Esophagus squamous epithelium (tissue), 5 donors: Measurements from ENCODE around the gene ZMYND19. TPM values are rescaled to one million over a fixed set of nuclear protein-coding genes. Genes with fewer than 3 reads are reported as not detected.
"Not testable (repeated sequence)": the region's sequence is repeated elsewhere in the genome, so short reads cannot be mapped to it uniquely, and the experiment has no call there.

Experiments
- DNase-seq: peaks from one replicate; lab custom pipeline; 2025; lab: John Stamatoyannopoulos, UW
- H3K27ac ChIP-seq, 4 donors: fragments of 200-600 bp; sonication (generic); one replicate each; pipeline ENCODE4 v1.5.1; 2016 to 2019; ENCODE audit warnings: mild to moderate bottlenecking in 1 of 4
- H3K27me3 ChIP-seq, 4 donors: fragments of 200-600 bp; sonication (generic); 1 replicate in 3 of 4; 2 replicates in 1 of 4; pipeline versions ENCODE4 v1.5.1 to v1.6.0; 2017 to 2021; ENCODE audit warnings: antibody characterized with exemption in 1 of 4
- H3K36me3 ChIP-seq, 3 donors: fragments of 200-600 bp; sonication (generic); one replicate each; pipeline ENCODE4 v1.5.1; 2016 to 2019
- H3K4me1 ChIP-seq, 3 donors: fragments of 200-600 bp; sonication (generic); one replicate each; pipeline ENCODE4 v1.5.1; 2017 to 2019
- H3K4me3 ChIP-seq, 4 donors: fragments of 200-600 bp; sonication (generic); 1 replicate in 3 of 4; 2 replicates in 1 of 4; pipeline ENCODE4 v1.5.1; 2016 to 2019; ENCODE audit warnings: mild to moderate bottlenecking in 2 of 4, moderate library complexity in 1 of 4
- H3K9me3 ChIP-seq, 3 donors: fragments of 200-600 bp; sonication (generic); one replicate each; pipeline ENCODE4 v1.5.1; 2016 to 2019
- CTCF ChIP-seq, 6 experiments: fragments of 450-650 bp in 4 of 6; fragments of 200-600 bp in 2 of 6; sonication (generic) in 2 of 6; IDR thresholded peaks; one replicate each; pipeline ENCODE4 v1.5.1; 2016 to 2019; ENCODE audit warnings: antibody characterized with exemption in 6 of 6, mild to moderate bottlenecking in 4 of 6, moderate library complexity in 4 of 6
- POLR2A ChIP-seq, 4 donors: fragments of 450-650 bp; IDR thresholded peaks; one replicate each; pipeline ENCODE4 v1.6.1; 2017; ENCODE audit warnings: antibody characterized with exemption in 4 of 4, mild to moderate bottlenecking in 4 of 4, moderate library complexity in 3 of 4
- WGBS, 2 donors: methylation state at CpG; one replicate each; pipeline ENCODE4 v1.1.5; 2018; 5-methylcytosine and 5-hydroxymethylcytosine counted together
- intact Hi-C: fragments of 100-400 bp; cut with DNase I; formaldehyde crosslinking; loops from one replicate; pipeline ENCODE4 v1.15.0; 2022
- total RNA-seq, 4 donors: library from RNA; depleted of rRNA; stranded (reverse); fragments of >200 nt; gene quantifications; one replicate each; pipeline ENCODE4 v1.1.0, GENCODE V29; 2016
- donor health status: DM: yes; HTN: yes; CAD: no.

ZMYND19 gene
- total RNA-seq, 4 donors from 2014 or later: 17.5 to 28.8 (median 25.2) TPM

DNA sequence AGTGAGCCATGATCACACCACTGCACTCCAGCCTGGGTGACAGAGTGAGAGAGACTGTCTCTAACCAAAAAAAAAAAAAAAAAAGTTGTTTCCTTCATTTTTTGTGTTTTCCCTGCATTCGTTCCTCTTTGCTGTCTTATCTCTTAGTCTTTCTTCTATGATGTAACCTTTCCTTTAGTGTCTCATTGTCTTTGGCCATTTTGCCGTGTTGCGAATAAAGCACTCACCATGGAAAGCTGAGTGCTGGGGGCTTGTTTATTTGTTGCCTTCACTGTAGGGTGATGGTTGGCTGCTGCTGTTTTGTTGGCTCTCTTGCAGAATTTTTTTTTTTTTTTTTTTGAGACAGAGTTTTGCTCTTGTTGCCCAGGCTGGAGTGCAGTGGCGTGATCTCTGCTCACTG lies 36.2 kb upstream of the ZMYND19 start:
- Histone ChIP-seq H3K36me3 (peaks cover 0 to 15% (median 0%) of the 10 kb centered on the region in 3 donors), H3K4me3 (no peak overlapping the region), H3K9me3 (no peaks in the 10 kb centered on the region), H3K27me3 (no peaks in the 10 kb centered on the region), H3K4me1 (peaks cover 8 to 77% (median 30%) of the 10 kb centered on the region in 3 donors), H3K27ac (no peak overlapping the region)
- no peak for DNase-seq
- WGBS, 2 donors: 78 to 84% methylated on average over 4 of the region's 4 CpGs
- TF ChIP-seq POLR2A (IDR thresholded peaks at IDR 0.05) (no peak), CTCF (IDR thresholded peaks at IDR 0.05) (no peak)
- intact Hi-C loops: no loop called here

GRCh38 chr9:137622211-137622610 lies 31.9 kb upstream of the ZMYND19 start:
- H3K9me3 ChIP-seq, H3K27me3 ChIP-seq, H3K27ac ChIP-seq, intact Hi-C loops, DNase-seq, H3K4me3 ChIP-seq: not testable (repeated sequence)
- Histone ChIP-seq H3K36me3 (peaks cover 0 to 16% (median 0%) of the 10 kb centered on the region in 3 donors), H3K4me1 (peaks cover 25 to 66% (median 35%) of the 10 kb centered on the region in 3 donors)
- WGBS, 2 donors: 83 to 91% methylated on average over 6 to 8 of the region's 8 CpGs

GRCh38 chr9:137621131-137621757 lies 30.9 kb upstream of the ZMYND19 start:
- Histone ChIP-seq H3K27ac (peak overlapping the region in 2 of 4 donors; percentile 13 to 90), H3K4me1 (peaks cover 27 to 71% (median 37%) of the 10 kb centered on the region in 3 donors), H3K9me3 (no peaks in the 10 kb centered on the region), H3K4me3 (no peak overlapping the region), H3K27me3 (no peaks in the 10 kb centered on the region), H3K36me3 (peaks cover 0 to 25% (median 0%) of the 10 kb centered on the region in 3 donors)
- no peak for DNase-seq
- TF ChIP-seq POLR2A (IDR thresholded peaks at IDR 0.05) (no peak), CTCF (IDR thresholded peaks at IDR 0.05) (peak in 5 of 6 experiments; percentile 13 to 50 (median 40))
- WGBS, 2 donors: 45 to 50% methylated on average over 6 of the region's 6 CpGs
- intact Hi-C loops: no loop called here

GRCh38 chr9:137620581-137620980 lies 30.3 kb upstream of the ZMYND19 start:
- peaks cover 2 to 32% (median 3%) of the 10 kb centered on the region in 3 donors for H3K36me3 ChIP-seq
- DNase-seq: no peak
- intact Hi-C loops: no loop called here
- peak overlapping the region in 2 of 4 donors; percentile 90 to 94 for H3K27ac ChIP-seq
- TF ChIP-seq POLR2A (IDR thresholded peaks at IDR 0.05) (no peak), CTCF (IDR thresholded peaks at IDR 0.05) (no peak)
- WGBS, 2 donors: 65 to 76% methylated on average over 6 to 7 of the region's 7 CpGs
- peaks cover 27 to 68% (median 38%) of the 10 kb centered on the region in 3 donors for H3K4me1 ChIP-seq
- no peaks in the 10 kb centered on the region for H3K27me3 ChIP-seq
- peak overlapping the region in 2 of 4 donors; percentile 22 to 79 for H3K4me3 ChIP-seq
- no peaks in the 10 kb centered on the region for H3K9me3 ChIP-seq

DNA sequence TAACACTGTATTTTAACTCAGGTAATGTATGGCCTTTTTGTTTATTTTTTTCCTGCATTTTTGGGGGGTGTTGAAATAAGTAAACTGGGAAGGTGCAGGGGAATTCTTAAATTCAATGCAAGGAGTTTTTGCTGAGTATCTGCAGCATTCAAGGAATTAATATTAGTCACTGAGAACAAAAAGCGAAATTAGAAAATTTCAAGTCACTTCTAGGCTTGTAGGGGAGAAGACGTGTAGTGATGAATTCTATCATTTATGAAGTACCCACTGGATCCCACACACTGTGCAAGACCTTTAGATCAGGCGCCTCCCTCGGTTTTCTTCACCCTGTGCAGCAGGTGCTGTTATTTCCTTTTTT lies 29.7 kb upstream of the ZMYND19 start:
- Histone ChIP-seq H3K4me3 (peak overlapping the region; percentile 60 to 92 (median 72)), H3K27me3 (no peaks in the 10 kb centered on the region)
- intact Hi-C loops: no loop called here

More for the DNA sequence above, 29.7 kb upstream of the ZMYND19 start:
- WGBS, 2 donors: 30 to 46% methylated on average over 4 of the region's 4 CpGs
- peaks cover 27 to 69% (median 38%) of the 10 kb centered on the region in 3 donors for H3K4me1 ChIP-seq
- H3K27ac ChIP-seq: peak overlapping the region; percentile 88 to 94 (median 92)
- H3K36me3 ChIP-seq: peaks cover 7 to 38% (median 8%) of the 10 kb centered on the region in 3 donors
- no peaks in the 10 kb centered on the region for H3K9me3 ChIP-seq
- no peak for DNase-seq
- TF ChIP-seq POLR2A (IDR thresholded peaks at IDR 0.05) (no peak), CTCF (IDR thresholded peaks at IDR 0.05) (no peak)
